Measurements from ENCODE around the gene C6orf120.

C6orf120 gene

DNA sequence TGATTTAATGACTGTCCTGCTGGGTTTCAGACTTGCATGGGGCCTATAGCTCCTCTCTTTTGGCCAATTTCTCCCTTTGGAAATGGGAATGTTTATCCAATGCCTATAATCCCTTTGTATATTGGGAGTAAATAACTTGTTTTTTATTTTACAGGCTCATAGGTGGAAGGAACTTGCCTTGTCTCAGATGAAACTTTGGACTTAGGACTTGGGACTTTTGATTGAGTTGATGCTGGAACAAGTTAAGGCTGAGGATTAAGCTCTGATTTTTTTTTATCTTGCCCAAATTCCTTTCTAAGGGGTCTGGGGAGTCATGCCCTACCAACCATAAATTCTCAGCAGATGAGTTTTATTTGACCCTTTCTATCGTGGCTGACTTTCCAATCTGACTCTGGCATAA lies 23.6 kb upstream of the C6orf120 start:
- no peak for DNase-seq (ENCODE audit: low read depth in 2 of 2)

DNA sequence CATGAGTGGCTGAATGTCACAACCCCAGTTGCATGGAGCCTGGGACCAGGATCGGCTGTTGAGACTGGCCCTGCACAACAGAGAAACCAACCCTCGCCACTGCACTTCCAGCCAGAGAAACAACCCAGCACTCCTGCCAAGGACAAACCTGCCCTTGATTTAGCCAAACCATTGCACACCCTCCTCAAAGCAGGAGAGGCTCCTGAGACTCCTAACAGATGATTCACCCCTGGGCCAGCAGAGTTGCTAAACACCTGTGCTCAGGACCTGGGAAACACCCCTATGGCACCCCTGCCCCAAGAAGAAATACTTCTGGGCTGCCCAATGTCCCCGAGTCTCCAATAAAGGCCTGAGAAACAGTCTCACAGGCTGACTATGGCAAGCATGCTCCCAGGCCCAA lies 17.9 kb upstream of the C6orf120 start:
- no peak for DNase-seq (ENCODE audit: low read depth in 2 of 2)

DNA sequence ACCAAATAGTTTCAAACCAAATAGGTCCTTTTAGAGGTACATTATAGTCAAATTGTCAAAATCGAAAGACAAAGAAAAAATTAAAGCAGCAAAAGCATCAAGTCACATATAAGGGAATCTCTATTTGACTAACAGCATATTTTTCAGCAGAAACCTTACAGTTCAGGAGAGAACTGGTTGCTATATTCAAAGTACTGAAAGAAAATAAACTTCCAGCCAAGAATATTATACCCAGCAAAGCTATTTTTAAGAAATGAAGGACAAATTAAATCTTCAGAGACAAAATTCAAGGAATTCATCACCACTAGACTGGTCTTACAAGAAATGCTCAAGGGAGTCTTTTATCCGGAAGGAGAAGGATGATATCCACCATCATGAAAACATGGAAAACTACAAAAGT lies 16.1 kb upstream of the C6orf120 start:
- no peak for DNase-seq (ENCODE audit: low read depth in 2 of 2)

DNA sequence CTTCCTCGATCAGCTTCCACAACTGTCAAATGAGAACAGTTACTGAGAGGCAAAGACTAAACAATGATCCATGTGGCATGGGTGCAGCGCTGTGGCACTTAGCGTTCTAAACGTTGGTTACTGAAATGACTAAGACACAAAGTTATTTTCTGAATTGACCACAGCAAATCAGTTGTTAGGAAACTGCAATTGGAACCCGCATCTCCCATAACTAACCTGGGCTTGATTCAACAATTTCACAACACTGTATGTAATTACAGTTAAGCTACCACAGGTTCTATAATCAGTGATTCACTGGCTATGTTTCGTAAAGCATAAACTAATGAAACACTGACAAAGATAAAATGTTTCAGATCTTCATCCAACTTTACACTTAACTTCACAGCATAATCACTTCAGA lies 12.6 kb upstream of the C6orf120 start:
- DNase-seq (ENCODE audit: low read depth in 2 of 2), result no peak

DNA sequence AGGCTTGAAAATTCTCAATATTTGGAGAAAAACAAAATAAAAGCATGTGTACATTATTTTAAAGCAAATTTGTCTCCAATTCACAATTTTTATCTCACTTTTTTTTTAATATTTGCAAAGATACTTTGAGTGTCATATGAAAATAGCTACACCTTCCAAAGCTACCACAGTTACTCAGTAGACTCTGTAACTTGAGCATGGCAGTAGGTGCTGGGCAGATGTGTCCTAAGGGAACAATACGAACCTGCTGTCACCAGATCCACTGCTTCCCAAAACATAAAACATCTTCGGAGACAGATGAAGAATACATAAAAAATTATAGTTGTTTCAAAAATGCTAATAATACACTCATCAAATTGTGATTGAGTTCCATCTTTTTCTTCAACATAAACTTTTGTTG lies 10.7 kb upstream of the C6orf120 start:
- DNase-seq (ENCODE audit: low read depth in 2 of 2), result no peak

DNA sequence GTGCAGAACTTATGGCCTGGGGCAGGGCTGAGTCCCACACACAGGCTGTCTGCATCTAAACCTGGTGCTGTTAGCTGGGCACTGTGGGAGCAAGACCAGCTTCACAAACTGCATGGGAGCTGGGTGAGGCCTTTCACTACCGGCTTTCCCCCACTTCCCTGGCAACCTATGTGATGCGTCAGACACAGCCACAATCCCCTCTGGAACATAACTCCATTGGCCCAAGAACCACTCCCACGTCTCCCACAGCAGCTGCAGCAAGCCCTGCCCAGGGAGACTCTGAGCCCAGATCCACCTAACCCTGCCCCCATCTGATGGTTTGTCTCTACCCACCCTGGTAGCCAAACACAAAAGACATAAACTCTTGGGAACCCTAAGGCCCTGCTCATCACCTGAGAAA lies 9.4 kb upstream of the C6orf120 start:
- no peak for DNase-seq (ENCODE audit: low read depth in 2 of 2)

DNA sequence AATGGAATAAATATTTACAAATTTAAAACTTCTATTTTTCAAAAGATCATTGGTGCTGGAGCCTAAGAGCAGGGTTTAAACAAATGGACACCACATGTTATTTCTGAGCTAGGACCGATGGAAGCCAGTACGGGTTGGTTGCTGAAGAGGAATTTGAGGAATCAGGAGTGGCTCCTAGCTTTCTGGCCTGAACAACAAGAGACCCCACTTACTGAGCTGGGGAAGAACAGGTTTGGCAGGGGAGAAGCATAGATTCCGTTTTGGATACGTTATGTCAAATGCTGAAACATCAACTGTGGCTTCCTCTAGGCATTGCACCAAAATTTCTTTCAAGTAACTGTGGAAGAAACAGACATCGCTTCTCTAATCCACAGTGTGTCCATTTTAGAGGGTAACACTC lies 6.8 kb upstream of the C6orf120 start:
- no peak for DNase-seq (ENCODE audit: low read depth in 2 of 2)

DNA sequence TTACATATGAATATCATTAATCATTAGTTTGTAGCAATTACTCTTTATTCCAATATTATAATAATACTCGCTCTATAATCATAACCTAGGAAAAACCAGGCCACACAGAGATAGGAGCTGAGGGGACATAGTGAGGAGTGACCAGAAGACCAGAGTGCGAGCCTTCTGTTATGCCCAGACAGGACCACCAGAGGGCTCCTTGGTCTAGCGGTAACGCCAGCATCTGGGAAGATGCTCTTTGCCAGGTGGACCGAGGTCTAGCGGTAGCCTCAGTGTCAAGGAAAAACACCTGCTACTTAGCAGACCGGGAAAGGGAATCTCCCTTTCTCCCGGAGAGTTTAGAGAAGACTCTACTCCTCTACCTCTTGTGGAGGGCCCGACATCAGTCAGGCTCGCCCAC lies 4.8 kb upstream of the C6orf120 start:
- DNase-seq (ENCODE audit: low read depth in 2 of 2), result peak in 1 of 2 donors; percentile 8

DNA sequence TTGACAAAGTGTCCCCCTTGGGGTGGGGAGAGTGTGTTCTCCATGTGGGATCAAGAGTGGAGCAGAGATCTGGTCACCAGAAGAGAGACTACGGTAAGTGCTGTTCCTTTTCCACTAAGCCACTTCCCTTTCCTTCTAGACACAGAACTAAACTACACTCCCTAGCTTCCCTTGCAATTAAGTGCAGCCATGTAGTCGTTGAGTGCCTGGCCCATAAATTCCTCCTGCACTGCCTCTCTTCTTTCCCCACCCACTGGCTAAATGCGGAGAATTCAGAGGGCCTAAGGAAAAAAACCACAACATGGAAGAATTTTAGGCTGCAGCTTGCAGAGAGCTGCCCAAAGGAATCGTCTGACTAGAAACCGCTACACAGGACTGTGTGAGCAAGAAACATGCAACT lies 1.6 kb upstream of the C6orf120 start:
- no peak for DNase-seq (ENCODE audit: low read depth in 2 of 2)

DNA sequence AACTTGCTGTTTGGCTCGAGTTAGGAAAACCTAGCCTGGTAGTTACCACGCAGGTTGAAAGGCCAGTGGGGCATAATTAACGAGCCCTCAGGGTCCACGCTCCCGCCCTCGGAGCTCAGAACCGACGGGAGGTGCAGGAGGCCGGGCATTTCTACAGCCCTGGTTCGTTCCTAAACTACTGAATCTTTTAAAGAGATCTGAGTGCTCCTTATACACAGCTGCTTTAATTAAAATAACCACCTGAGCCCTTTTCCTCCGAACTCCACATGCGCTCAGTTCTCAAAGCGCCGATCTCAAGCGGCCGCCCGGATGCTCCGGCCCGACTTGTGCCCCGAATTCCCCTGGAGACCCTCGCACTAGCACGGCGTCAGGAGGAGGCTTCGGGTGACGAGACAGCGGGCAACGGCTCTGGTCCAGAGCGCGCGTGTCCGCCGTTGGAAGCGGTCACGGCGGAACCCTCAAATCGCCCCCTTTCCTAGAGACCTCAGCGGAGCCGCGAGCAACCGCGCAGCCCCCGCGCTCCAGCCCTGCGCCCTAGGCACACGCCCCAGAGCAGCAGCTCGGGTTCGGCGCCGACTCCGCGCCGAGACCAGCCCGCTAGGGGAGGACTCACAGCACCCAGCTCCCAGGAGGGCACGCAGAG lies 494 bp upstream of the C6orf120 start:
- no peak for DNase-seq (ENCODE audit: low read depth in 2 of 2)

DNA sequence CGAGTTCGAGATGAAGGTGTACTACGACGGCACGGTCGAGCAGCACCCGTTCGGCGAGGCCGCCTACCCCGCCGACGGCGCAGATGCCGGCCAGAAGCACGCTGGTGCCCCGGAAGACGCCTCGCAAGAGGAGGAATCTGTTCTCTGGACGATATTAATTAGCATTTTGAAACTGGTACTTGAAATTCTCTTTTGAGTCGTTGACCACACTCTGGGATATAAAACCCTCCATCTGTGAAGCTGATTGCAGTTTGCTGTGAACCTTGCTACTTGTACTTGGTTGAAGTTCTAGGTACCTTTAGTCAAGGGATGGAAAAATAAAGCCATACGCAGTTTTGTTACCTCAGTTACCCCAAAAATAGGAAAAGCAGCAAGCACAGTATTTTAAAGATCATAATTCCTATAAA lies 917 bp downstream of the C6orf120 start:
- peak in 1 of 2 donors; percentile 25 for DNase-seq (ENCODE audit: low read depth in 2 of 2)

DNA sequence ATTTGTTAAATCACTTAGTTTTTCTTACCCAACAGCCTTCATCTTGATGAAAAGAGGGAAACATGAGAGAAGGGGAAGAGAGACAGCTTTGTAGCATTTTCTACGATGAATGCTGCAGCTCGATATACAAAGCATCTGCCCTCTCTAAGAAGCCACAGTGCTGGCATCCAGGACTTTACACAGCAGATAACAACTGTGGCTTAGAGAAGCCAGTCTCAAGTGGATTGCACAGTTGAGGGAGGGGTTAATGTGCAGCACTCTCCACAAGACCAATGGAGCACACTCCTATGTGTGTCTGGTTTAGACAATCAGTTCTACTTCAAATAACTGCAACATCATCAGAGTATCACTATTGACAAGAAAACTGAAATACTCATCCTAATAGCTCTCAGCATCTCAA lies 5.8 kb downstream of the C6orf120 start:
- DNase-seq (ENCODE audit: low read depth in 2 of 2), result no peak

DNA sequence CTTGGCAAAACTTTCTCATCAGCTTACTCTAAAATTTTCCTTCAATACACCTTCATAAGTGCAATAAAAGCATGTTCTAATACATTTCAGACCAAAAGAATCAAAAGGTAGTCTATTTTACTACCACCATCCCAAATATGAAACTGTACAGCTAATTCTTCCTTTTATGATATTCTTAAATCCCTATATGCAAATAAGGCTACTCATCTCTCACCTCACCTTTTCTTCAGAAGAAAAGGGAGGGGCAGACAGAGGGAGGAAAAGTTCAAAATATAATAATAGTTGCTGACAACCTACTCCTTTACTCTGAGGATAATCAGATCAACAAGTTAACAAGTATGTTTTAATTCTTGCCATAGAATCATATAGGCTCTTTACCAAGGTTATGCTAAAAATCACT lies 7.4 kb downstream of the C6orf120 start:
- no peak for DNase-seq (ENCODE audit: low read depth in 2 of 2)

DNA sequence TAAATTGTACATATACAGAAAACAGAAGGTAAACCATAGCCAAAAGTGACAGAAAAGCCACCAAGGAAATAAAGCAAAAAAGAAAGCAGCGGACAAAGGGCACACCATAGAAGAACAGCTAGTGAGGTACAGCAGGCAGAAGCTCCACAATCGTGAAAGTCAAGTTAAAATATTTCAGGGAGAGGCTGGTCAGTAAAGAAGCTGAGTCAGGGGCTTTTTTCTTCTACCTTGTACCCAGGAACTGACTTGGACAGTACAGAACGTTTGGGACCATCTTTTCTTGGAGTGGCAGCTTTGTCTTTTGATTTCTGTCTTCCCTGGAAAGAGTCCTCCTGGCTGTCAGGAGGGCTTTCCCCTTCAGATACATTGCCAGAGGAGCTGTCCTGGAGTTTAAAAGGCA lies 8.1 kb downstream of the C6orf120 start:
- no peak for DNase-seq (ENCODE audit: low read depth in 2 of 2)

DNA sequence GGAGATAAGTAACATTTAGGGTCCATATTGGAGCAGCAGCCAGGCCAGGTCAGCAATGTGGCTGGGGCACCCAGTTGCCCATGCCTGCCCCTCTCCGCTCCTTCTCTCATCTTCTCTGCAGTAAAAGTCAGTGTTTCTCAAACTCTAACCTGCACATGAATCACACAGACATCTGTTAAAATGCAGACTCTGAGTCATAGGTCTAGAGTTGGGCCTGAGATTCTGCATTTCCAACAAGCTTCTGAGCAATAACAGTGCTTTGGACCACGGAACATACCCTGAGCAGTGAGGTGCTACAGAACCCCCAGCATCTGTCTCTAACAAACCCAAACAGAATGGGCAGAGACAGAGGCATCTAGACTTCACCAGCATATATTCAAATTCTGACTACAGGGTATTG lies 12.3 kb downstream of the C6orf120 start:
- DNase-seq (ENCODE audit: low read depth in 2 of 2), result no peak

DNA sequence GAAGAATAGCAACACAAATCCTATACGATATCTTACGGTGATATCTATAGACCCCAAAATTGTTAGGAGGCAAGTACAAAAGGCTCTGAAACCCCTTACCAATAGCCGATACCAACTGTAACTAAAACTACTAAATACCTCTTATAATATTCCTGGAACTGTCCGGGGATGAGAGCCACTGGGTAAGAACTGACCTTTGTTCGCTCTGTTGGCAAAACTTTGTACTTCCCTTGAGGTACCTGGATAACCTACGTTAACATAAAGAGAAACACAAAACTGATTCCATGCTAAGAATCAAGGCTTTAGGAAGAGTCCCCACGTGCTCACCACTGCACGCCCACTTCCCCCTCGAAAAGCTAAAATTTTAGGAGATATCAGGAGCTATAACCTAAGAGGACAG lies 12.7 kb downstream of the C6orf120 start:
- DNase-seq (ENCODE audit: low read depth in 2 of 2), result no peak

DNA sequence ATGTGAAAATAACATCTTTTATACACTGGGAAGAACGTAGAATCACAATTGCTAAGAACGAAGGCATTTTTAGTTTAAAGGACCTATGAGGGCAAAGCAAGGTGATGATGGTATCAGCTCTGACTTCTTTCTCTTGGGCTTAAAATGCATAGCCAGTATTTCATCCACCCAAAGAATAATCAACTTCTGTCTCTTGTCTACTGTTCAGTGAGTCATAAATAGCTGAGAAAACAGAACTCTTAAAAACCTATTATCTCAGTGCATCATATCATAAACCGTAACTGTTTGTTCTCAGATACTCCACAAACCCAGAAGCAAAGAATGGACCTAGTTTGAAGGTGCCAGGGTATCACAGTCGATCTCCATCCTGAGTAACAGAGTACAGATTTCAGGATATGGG lies 17.2 kb downstream of the C6orf120 start:
- no peak for DNase-seq (ENCODE audit: low read depth in 2 of 2)

DNA sequence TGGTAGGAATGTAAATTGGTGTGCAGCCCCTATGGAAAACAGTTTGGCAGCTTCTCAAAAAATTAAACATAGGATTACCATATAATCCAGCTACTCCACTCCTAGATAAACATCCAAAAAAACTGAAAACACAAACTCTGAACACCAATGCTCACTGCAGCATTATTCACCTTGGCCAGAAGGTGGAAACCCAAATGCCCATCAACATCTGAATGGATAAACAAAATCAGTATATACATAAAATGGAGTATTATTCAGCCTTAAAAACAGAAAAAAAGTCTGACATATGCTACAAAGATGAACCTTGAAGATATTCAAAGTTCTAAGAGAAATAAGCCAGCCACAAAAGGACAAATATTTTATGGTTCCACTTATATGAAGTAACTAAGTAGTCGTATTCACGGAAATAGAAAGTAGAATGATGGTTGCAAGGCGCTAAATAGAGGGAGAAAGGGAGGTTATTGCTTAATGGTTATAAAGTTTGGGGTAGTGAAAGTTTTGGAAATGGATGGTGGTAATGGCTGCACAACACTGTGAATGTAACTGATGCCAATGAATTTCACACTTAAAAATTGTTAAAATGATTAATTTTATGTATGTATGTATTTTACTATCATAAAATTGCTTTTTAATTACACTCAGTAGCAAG lies 18.4 kb downstream of the C6orf120 start:
- no peak for DNase-seq (ENCODE audit: low read depth in 2 of 2)

DNA sequence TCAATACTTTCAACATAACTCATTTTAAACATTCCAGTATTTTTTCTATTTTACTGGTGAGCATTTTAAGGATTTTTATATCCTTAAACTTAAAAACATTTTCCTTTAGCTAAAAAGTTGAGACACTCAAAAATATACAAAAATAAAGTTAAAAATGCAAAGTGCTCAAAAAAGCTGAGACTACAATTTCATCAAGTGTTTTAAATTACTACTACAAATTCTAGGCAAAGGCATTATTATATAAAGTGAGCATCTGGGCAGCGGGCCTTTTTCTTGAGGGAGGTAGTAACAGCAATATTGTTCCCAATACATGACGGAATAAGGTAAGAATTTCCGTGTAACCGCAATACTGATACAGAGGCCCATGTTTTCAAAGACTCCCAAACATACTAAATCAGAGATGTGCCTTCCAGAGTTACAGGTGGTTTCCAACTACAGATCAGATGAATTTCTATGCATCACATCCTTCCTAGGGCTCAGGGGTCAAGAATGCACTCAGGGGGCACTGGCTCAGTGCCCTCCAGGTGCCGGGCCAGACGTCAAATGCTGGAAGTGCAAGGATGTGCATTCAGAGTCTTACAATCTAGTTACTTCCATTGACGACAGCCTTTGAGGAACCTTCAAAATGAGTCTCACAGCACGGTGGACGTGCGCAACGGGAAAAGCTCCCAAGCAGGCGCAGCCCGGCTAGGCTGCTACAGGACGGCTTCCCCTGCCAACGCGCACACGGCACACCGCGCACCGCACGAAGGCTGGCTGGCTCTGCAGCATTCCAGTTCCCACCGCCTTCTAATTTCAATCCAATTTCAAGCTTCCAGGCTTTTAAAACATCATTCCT lies 20.7 kb downstream of the C6orf120 start:
- no peak for DNase-seq (ENCODE audit: low read depth in 2 of 2)

DNA sequence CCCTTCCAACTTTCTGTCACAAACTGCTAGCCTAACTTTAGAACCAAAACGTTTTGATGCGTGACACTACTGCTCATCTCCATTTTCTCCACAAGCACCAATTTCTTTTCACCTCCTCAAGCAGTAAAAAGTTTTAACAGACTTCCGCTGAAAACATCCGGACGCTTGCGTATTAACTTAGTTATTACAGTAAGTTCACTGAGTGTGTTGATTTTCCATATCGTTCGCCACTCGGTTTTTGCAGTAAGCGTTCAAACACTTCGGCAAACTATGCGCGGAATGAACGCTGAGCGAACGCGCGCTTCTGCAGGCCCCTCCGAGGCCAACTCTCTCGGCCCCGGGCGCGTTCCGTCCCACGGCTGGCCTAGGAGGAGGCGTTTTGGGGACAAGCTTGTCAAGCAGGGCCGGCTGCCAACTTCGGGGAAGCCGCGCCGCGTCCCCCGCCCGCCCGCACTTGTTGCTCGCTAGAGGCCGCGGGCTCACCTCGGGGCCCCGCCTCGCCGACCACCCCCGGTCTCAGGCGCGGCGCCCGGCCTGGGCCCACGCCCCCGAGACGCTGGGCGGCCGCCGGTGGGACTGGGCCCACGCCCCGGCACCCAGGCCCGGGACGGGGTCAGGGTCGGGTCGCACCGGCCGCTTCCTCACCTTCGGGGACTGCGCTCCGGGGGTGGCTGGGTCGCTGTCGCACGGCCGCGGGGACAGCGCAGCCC lies 21.4 kb downstream of the C6orf120 start:
- peak; percentile 33 to 57 for DNase-seq (ENCODE audit: low read depth in 2 of 2)

DNA sequence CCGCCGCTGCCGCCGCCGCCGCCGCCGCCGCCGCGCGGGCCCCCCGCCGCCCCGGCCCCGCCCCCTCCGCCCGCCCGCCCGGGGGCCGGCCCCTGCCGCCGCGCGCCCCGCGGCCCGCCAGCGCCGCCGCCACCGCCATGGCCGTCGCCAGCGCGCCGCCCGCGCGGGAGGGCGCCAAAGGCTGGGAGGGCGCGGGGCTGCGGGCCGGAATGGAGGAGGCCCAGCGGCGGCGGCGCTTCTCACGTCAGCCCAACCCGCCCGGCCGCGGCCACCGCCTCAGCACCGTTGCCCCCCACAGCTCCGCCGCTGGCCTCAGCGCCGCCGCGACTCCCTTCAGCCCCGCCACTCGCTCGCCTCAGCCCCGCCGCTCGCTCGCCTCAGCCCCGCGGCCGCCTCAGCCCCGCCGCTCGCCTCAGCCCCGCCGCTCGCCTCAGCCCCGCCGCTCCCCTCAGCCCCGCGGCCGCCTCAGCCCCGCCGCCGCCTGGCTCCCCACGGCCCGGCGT lies 22.1 kb downstream of the C6orf120 start:
- DNase-seq (ENCODE audit: low read depth in 2 of 2), result peak; percentile 5 to 44

DNA sequence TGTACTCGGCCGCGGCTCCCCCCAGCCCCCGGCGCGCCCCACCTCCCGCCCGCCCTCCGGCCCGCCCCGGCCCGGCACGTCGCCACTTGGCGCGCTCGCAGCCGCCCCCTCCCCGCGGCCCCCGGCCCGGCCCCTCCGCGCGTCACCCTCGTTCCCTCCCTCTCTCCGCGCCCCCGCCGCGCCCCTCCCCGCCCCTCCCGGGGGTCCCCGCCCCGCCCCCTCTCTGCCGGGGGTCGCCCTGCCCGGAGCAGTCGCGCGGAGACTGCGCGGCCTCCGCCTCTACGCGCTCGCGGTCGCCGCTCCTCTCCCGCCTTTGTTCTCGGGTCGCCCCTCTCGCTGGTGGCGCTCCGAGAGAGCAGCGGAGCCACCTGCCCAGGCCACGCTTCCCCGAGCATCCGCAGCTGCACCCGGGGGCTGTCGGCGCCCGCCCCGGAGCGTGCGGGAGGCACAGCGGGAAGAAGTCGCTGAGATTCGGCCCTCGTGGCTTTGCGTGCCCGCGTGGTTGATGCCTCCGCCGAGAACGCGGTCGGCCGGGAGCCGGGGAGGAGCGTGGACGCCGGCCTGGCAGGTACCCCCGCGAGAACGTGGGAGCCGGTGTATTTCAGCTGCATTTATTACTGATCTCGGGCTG lies 22.7 kb downstream of the C6orf120 start, which contains the start of gene PHF10:
Gene PHF10, minus strand, starts transcription at position 7 of the 631 bp plus-strand sequence. CDS start 569 bp downstream, outside the sequence.
- peak; percentile 56 to 83 for DNase-seq (ENCODE audit: low read depth in 2 of 2)

All from stimulated activated CD4-positive, alpha-beta T cell treated with anti-CD3 and anti-CD28 coated beads, Interleukin-1b, Interleukin-23, amount 100 ng/mL, for 4 hours (primary cell).